Ecto neural progenitor cell (in vitro differentiated cells): ENCODE results near the gene CRACR2A.

Source experiments
- DNase-seq: peaks from one replicate; pipeline ENCODE4 v3.0.0-alpha.2; 2018; ENCODE audit warnings: low spot score

CRACR2A gene

GRCh38 chr12:3598896-3599860 is 153.7 kb downstream of the CRACR2A start:
- DNase-seq: no peak

DNA sequence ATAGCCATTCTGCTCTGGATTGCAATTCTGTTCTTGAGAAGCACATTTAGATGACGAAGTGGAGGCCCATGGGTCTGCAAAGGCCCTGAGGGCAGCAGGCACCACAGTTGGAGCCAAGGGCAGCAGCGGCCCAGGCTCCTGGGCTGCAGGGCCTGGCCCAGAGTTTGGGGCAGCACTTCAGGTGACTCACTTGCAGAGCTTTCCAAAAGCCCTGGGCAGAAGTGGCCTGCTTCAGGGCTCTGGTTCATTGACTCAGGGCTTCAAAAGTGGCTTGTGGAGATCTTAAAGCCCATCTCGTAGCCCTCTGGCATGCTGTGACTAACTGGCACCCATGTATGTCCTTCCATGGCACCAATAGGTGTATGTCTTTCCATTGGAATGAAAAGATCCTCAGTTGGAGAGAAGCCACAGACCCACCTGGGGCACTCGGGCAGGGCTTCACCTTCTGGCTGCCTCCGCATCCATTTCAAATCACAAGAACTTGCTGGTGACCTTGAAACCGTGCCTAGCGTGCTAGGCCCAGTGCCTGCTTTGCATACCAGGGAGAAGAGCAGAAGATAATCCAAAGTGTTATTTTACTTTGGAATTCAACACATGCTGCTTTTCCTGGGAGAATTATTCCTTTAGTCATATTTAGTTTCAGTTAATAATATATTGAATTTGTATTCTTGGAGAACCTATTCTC is 155.2 kb downstream of the CRACR2A start:
- no peak for DNase-seq

- no peak for DNase-seq
These were observed 156.1 kb downstream of the CRACR2A start for GRCh38 chr12:3596703-3597415.

DNA sequence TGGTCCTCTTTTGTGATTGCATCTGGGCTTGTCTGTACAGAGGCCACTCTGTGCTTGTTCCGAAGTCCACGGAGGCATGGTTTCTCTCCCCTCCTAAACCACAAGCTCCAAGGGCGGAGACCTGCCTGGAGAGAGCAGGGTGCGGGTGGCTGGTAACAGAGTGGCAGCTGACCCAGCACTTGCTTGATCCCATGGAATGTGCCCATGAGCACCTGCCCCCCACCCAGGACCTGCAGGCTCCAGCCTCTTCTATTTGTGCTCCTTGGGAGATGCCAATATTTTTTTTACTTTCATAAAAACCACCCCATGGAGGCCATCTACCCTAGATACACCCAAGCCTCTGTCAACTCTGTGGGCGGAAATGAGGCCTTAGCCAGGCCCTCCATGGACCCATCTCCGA is 157.2 kb downstream of the CRACR2A start:
- no peak for DNase-seq

- no peak for DNase-seq
These were observed 157.9 kb downstream of the CRACR2A start for GRCh38 chr12:3594966-3595365.

GRCh38 chr12:3593906-3594483 is 158.9 kb downstream of the CRACR2A start:
- no peak for DNase-seq

DNA sequence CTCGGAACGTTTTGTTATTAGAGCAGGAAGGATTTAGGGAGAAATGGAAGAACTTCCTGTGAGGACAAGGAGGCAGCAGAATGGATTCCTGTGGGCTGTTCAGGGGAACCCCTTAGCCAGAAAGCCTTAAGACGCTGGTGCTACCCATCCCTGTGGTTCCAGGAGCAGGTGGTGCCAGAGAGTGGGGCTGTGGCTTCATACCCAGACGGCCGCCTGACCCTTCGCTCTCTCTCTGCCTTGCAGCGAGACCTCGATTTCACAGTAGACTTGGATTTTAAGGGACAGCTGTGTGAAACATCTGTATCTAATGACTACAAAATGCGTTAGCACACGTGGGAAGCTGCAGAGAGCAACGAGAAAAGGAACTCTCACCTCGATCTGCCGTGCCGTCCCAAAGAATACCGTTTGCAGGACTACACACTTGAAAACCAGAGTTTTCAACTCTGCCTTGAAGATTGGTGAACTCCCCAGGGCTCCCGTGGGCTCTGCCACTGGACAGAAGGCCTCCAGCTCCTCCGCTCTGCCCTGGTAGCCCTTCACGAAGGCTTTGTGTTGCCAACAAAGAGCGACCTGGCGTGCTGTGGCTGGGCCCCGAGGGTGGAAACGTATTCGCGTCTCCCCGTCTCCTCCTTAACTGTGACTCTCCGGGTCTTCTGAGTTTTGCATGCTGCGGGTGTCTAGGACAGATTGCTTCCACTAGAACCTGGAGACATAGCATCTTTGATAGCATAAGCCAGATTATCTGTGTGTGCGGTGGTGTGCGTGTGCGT is 159.9 kb downstream of the CRACR2A start:
- no peak for DNase-seq

- no peak for DNase-seq
These were observed 163.2 kb downstream of the CRACR2A start for GRCh38 chr12:3589745-3590144.

GRCh38 chr12:3587402-3588013 is 165.4 kb downstream of the CRACR2A start:
- DNase-seq: no peak

DNA sequence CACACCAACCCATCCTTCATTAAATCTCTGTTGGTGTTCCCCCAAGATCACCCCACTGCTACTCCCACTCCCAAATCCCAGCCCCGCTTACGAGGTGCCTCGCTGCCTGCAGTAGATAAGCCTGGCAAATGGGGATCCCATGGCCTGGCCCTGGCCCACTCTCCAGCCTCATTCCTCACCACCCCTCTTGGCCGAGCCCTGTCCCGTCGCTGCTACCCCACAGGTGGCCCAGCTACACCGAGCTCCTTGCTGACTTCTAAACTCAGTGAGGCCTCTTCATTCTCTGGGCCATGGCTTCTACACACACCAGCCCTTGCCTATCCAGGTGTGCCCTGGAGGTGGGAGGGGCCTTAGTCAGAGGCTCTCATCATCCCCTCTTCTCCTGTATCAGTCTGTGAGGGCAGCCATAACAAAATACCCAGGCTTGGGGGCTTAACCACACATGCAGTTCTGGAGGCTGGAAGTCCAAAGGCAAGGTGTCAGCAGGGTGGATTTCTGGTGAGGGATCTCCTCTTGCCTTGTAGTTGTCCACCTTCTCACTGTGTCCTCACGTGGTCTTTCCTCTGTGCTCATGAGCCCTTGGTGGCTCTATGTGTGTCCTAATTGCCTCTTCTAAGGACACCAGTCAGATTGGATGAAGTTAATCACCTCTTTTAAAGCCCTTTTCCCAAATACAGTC is 169.1 kb downstream of the CRACR2A start:
- no peak for DNase-seq

GRCh38 chr12:3580094-3580749 is 172.7 kb downstream of the CRACR2A start:
- DNase-seq: no peak

DNA sequence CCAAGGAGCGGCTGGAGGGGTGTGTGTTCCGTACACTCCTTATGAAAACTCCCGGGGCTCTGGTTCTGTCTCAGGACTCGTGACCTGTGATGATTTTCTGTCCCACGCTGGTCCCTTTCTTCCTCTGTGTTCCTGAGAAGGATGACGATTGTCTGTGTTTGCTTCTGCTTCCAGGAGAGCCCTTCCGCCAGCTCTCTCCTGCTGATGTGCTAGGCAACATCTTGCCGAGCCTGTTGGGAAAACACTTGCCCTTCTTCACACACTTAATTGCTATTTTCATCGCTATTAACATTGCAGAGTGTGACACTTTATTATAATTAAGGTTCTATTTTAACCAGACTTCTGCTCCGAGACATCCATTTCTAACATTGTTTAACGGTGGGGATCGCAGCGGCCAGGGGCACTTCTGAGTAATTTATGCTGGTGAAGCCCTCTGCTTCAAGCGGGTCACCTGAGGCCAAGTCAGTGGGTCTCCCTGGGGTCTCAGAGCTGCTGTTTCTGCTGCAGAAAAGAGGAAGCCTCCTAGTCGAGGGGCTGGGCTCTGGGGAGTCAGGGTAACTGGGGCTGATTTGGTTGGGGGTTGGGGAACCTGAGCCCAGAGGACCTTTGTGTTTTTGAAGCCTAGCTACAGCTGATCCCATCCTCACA is 173.3 kb downstream of the CRACR2A start:
- no peak for DNase-seq

GRCh38 chr12:3578557-3578956 is 174.4 kb downstream of the CRACR2A start:
- no peak for DNase-seq

GRCh38 chr12:3576891-3577290 is 176.0 kb downstream of the CRACR2A start:
- no peak for DNase-seq

GRCh38 chr12:3574986-3575385 is 177.9 kb downstream of the CRACR2A start:
- DNase-seq: no peak

DNA sequence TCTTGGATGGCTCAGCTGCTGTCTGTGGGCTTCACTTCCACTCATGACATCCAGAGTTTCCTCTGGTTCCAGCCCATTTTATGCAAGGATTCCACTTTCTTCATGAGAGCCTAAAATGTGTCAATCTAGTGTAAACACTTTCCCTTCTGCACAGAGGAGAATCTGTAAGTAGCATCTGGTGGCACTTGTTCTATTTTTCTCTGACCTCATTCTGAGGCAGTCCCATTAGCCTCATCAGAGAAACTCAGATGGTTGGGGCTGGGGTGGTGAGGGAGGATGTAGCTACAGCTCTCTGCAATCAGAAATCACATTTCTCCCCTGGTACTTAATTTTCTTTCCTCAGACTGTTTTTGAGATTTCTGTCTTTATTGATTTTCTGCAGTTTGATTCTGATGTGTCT is 180.3 kb downstream of the CRACR2A start:
- DNase-seq: no peak

DNA sequence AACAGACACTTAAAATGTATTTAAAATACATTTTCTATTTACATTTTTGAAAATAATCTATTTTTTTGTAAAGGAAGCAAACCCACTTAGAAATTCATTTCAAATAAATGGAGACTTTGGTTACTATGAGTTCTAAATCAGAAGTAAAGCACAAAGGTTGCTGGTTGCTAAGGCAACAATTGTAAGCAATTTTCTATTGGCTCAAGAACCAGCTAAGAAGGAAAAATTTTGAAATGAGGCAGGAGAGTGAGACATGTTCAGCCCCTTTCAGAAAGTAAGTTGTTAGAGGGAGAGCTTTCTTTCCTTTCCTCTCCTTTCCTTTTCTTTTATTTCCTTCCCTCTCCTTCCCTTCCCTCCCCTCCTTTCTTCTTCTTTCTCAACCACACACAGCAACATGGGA is 181.2 kb downstream of the CRACR2A start:
- no peak for DNase-seq

DNA sequence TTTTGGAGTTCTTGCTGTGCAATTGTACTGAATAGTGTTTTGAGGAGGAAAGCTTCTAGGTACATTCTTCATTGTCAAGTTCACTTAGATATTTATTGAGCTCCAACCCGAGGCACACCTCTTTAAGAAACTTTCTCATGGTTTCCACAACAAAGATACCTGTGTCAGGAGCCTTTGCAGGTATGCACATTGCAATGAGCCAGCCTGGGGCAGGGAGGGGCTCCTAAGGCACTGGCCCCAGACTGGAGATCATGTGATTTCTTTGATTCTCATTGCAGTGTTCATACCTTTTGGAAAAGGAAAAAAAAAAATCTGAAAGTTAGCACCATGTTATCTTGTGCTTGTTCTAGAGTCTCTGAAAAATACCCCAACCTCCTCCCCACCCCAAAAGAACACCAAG is 181.6 kb downstream of the CRACR2A start:
- no peak for DNase-seq

DNA sequence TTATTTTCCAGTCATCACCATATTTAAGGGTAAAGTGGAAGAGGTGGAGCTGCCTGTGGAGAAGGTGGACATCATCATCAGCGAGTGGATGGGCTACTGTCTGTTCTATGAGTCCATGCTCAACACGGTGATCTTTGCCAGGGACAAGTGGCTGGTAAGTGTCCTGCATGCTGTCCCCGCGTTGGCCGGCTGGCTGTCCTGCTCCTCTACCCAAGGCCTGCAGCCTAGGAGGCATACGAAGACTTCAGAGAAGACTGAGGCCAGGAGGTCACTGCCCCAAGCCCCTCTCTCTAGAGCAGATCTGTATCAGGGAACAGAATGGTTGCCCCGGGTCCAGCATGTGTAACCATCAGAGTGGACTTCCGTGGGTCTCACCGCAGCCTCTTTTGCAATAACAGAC is 184.2 kb downstream of the CRACR2A start:
- no peak for DNase-seq
